ENCODE results near the gene DPP10. TPM values are rescaled to one million over a fixed set of nuclear protein-coding genes. Genes with fewer than 3 reads are reported as not detected.

DPP10 gene
- total RNA-seq, 1 experiment from 2014 or later: not detected

DNA sequence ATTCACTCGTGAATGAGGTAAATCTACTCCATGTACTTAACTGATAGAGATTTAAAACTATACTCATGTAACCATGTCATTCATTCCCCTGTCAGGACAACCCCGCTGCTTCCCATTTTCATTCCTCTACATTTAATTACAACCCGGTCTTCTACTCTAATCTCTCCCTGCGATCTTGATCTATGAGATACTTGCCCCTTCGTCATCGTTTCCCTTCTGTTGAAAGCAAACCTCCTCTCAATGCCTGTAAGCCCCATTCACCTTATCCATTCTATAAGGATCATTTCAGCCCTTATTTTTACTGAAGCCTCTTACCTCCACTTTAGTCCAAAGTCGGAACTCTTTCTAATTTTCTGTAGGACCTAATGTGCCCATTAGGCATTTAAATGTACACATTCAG lies 492.6 kb downstream of the DPP10 start:
- no peaks in the 10 kb centered on the region for H3K36me3 Mint-ChIP-seq (ENCODE audit: insufficient read depth, unreplicated experiment)
- TF ChIP-seq, protein P1, sequence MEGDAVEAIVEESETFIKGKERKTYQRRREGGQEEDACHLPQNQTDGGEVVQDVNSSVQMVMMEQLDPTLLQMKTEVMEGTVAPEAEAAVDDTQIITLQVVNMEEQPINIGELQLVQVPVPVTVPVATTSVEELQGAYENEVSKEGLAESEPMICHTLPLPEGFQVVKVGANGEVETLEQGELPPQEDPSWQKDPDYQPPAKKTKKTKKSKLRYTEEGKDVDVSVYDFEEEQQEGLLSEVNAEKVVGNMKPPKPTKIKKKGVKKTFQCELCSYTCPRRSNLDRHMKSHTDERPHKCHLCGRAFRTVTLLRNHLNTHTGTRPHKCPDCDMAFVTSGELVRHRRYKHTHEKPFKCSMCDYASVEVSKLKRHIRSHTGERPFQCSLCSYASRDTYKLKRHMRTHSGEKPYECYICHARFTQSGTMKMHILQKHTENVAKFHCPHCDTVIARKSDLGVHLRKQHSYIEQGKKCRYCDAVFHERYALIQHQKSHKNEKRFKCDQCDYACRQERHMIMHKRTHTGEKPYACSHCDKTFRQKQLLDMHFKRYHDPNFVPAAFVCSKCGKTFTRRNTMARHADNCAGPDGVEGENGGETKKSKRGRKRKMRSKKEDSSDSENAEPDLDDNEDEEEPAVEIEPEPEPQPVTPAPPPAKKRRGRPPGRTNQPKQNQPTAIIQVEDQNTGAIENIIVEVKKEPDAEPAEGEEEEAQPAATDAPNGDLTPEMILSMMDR (IDR thresholded peaks at IDR 0.05; ENCODE audit: unreplicated experiment): no peak
- no peaks in the 10 kb centered on the region for H3K4me1 Mint-ChIP-seq (ENCODE audit: low read depth, unreplicated experiment)
- no peak for DNase-seq
- intact Hi-C loops (cut with micrococcal nuclease; ENCODE audit: unreplicated experiment): no loop called here
- H3K27me3 Mint-ChIP-seq (ENCODE audit: unreplicated experiment): no peaks in the 10 kb centered on the region
- CTCF ChIA-PET: no interaction called here
- no TSS peak for BruUV-seq (replicated peaks)
- H3K9me3 Mint-ChIP-seq (ENCODE audit: low read depth, unreplicated experiment): peaks cover 15% of the 10 kb centered on the region
- H3K4me3 Mint-ChIP-seq (ENCODE audit: low read depth, unreplicated experiment): no peak overlapping the region
- H3K27ac Mint-ChIP-seq (ENCODE audit: unreplicated experiment): no peak overlapping the region

DNA sequence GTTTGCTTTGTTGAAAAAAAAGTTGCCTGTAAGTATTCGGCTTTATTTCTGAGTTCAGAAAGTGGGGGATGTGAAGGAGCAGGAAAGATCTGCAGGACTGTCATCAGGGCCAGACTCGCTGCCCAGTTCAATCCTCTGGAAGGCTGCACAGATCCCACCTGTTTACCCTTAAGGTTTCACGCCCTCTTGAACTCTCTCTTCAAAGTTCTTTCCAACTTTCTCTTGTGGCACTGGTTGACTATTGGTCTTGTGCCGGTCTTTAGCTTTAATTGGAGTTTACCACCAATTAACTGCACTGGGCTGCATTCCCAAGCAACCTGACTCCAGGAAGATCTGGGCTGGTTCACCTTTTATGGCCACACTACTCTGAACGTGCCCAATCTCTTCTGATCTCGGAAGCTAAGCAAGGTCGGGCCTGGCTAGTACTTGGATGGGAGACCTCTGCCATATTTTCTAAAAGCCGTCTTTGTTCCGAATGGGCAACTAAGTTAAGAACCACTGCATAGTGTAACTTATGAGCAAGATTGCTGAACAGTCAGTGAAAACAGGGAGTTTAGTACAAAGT lies 495.0 kb downstream of the DPP10 start:
- Mint-ChIP-seq H3K36me3 (ENCODE audit: insufficient read depth, unreplicated experiment) (no peaks in the 10 kb centered on the region), H3K4me3 (ENCODE audit: low read depth, unreplicated experiment) (no peak overlapping the region), H3K27ac (ENCODE audit: unreplicated experiment) (no peak overlapping the region), H3K9me3 (ENCODE audit: low read depth, unreplicated experiment) (peaks cover 14% of the 10 kb centered on the region), H3K27me3 (ENCODE audit: unreplicated experiment) (no peaks in the 10 kb centered on the region), H3K4me1 (ENCODE audit: low read depth, unreplicated experiment) (no peaks in the 10 kb centered on the region)
- BruUV-seq (replicated peaks): no TSS peak
- TF ChIP-seq, protein P1 (IDR thresholded peaks at IDR 0.05; ENCODE audit: unreplicated experiment): no peak
- intact Hi-C loops (cut with micrococcal nuclease; ENCODE audit: unreplicated experiment): no loop called here
- DNase-seq: no peak
- CTCF ChIA-PET: no interaction called here

DNA sequence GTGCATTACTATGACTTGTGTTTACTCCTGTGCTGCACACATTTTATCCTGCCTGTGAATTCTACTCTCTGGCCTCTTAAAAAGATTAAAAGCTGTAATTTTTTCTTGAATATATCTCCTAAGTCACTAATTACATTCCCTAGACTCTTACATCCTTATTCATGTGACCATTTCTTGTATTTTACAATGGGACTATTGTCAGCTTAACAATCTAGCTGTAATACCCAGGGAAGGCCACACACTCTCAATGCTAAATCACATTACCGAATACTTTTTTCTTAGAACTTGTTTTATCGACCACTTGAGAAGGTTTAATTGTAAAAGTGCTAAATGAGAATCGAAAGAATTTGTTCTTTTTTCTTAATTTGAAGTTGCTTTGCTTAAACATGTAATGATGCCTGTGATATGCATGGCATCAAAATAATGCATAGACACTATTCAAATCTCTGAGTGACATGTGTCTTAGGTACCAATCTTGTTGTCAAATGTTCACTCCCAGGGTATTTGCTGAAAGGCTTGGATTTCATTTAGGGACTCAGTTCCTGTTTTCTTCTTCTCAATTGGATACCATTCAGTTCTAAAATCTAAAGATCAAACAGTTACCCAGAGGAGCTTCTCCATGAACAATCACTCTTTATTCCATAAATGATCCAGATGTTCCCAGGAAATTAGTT lies 498.5 kb downstream of the DPP10 start:
- DNase-seq: no peak
- H3K9me3 Mint-ChIP-seq (ENCODE audit: low read depth, unreplicated experiment): peaks cover 4% of the 10 kb centered on the region
- TF ChIP-seq, protein P1 (IDR thresholded peaks at IDR 0.05; ENCODE audit: unreplicated experiment): no peak
- H3K27ac Mint-ChIP-seq (ENCODE audit: unreplicated experiment): no peak overlapping the region
- no peak overlapping the region for H3K4me3 Mint-ChIP-seq (ENCODE audit: low read depth, unreplicated experiment)
- BruUV-seq (replicated peaks): no TSS peak
- no peaks in the 10 kb centered on the region for H3K36me3 Mint-ChIP-seq (ENCODE audit: insufficient read depth, unreplicated experiment)
- H3K27me3 Mint-ChIP-seq (ENCODE audit: unreplicated experiment): no peaks in the 10 kb centered on the region
- no peaks in the 10 kb centered on the region for H3K4me1 Mint-ChIP-seq (ENCODE audit: low read depth, unreplicated experiment)
- CTCF ChIA-PET: no interaction called here
- intact Hi-C loops (cut with micrococcal nuclease; ENCODE audit: unreplicated experiment): no loop called here

DNA sequence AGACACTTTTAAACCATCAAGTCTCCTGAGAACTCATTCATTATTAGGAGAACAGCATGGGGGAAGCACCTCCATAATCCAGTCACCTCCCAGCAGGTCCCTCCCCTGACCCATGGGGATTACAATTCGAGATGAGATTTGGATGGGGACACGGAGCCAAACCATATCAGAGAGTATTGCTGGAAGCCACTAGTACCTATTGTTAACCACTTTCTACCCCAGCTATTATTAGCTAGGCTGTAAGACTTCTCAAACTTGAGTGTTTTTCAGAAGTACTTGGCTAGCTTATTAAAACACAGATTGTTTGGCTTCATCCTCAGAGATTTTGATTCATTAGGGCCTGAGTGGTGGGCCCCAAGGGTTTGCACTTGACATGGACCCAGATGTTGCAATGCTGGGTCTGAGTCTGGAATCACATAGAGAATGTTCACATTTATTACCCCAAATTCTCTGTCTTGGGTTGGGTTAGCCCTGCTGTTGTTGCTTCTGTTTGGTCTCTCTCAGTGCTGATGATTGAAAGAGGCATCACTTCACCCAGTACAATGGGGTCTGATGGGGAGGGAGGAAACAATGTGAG lies 506.9 kb downstream of the DPP10 start:
- no peaks in the 10 kb centered on the region for H3K27me3 Mint-ChIP-seq (ENCODE audit: unreplicated experiment)
- no peaks in the 10 kb centered on the region for H3K4me1 Mint-ChIP-seq (ENCODE audit: low read depth, unreplicated experiment)
- no peak for DNase-seq
- intact Hi-C loops (cut with micrococcal nuclease; ENCODE audit: unreplicated experiment): no loop called here
- no TSS peak for BruUV-seq (replicated peaks)
- H3K4me3 Mint-ChIP-seq (ENCODE audit: low read depth, unreplicated experiment): no peak overlapping the region
- CTCF ChIA-PET: no interaction called here
- no peak overlapping the region for H3K27ac Mint-ChIP-seq (ENCODE audit: unreplicated experiment)
- H3K36me3 Mint-ChIP-seq (ENCODE audit: insufficient read depth, unreplicated experiment): no peaks in the 10 kb centered on the region
- TF ChIP-seq, protein P1 (IDR thresholded peaks at IDR 0.05; ENCODE audit: unreplicated experiment): no peak
- peaks cover 14% of the 10 kb centered on the region for H3K9me3 Mint-ChIP-seq (ENCODE audit: low read depth, unreplicated experiment)
